ENCODE data around the gene SPATA17.

DNA sequence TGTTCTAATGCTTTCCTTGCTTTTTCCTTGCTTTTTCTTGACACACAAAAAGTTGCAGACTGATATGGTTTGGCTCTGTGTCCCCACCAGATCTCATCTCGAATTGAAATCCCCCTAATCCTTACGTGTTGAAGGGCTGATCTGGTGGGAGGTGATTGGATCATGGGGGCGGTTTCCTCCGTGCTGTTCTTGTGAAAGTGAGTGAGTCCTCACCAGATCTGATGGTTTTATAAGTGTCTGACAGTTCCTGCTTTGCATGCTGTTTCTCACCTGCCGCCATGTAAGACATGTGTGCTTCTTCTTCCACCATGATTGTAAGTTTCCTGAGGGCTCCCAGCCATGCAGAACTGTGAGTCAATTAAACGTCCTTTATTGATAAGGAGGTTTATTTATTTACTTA is 11.3 kb downstream of the SPATA17 start:
- no peak for TF ChIP-seq BRCA1 (CRISPR knock-in tag; IDR thresholded peaks at IDR 0.05)
- TF ChIP-seq TARDBP (CRISPR knock-in tag; IDR thresholded peaks at IDR 0.05) = no peak
- no peak for TF ChIP-seq SCMH1 (CRISPR knock-in tag; IDR thresholded peaks at IDR 0.05; ENCODE audit: borderline replicate concordance)
- no peak for TF ChIP-seq ZBTB8A (CRISPR knock-in tag; IDR thresholded peaks at IDR 0.05; ENCODE audit: borderline replicate concordance, low read depth)
- no peak for TF ChIP-seq KLF6 (CRISPR knock-in tag; IDR thresholded peaks at IDR 0.05)
- TF ChIP-seq ZNF75D (CRISPR knock-in tag; IDR thresholded peaks at IDR 0.05; ENCODE audit: borderline replicate concordance) = no peak
- TF ChIP-seq TBP (CRISPR knock-in tag; IDR thresholded peaks at IDR 0.05) = no peak
- TF ChIP-seq DDIT3 (CRISPR knock-in tag; IDR thresholded peaks at IDR 0.05) = no peak
- TF ChIP-seq KDM1A (CRISPR knock-in tag; IDR thresholded peaks at IDR 0.05) = no peak
- TF ChIP-seq, protein P1, sequence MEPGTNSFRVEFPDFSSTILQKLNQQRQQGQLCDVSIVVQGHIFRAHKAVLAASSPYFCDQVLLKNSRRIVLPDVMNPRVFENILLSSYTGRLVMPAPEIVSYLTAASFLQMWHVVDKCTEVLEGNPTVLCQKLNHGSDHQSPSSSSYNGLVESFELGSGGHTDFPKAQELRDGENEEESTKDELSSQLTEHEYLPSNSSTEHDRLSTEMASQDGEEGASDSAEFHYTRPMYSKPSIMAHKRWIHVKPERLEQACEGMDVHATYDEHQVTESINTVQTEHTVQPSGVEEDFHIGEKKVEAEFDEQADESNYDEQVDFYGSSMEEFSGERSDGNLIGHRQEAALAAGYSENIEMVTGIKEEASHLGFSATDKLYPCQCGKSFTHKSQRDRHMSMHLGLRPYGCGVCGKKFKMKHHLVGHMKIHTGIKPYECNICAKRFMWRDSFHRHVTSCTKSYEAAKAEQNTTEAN (CRISPR knock-in tag; conservative IDR thresholded peaks at IDR 0.05) = no peak
- TF ChIP-seq ZC3H13 (CRISPR knock-in tag; IDR thresholded peaks at IDR 0.05) = no peak
- TF ChIP-seq USF2 (IDR thresholded peaks at IDR 0.05; ENCODE audit: low read depth, low read length) = no peak
- no peak for TF ChIP-seq USF2 (CRISPR knock-in tag; IDR thresholded peaks at IDR 0.05; ENCODE audit: borderline replicate concordance)
- no peak for TF ChIP-seq MAFK (conservative IDR thresholded peaks at IDR 0.05 in 1 of 2, IDR thresholded peaks at IDR 0.05 in 1 of 2; ENCODE audit: low read length in 2 of 2)
- no peak for TF ChIP-seq FOXM1 (CRISPR knock-in tag; IDR thresholded peaks at IDR 0.05)

Data from HepG2 (cell line).